RWPE2 (cell line): Measurements from ENCODE around the gene TMEM266.

Experiments used
- ATAC-seq: fragments of 200-7000 bp; cut with Tn5 transposase; 3 replicates; pipeline ENCODE4 v1.9.1; 2021; ENCODE audit warnings: low read depth
- DNase-seq: peaks from one replicate; pipeline ENCODE4 v3.0.0-alpha.2; 2020; ENCODE audit warnings: low spot score
- H3K27ac ChIP-seq: fragments of 450-650 bp; 2 replicates; pipeline ENCODE4 v1.5.1; 2017; ENCODE audit warnings: mild to moderate bottlenecking; ENCODE audit not compliant: poor library complexity, severe bottlenecking
- H3K27me3 ChIP-seq: fragments of 250-450 bp; sonication (Bioruptor Pico); 2 replicates; pipeline ENCODE4 v1.5.1; 2021; ENCODE audit warnings: mild to moderate bottlenecking, moderate library complexity; ENCODE audit not compliant: insufficient read depth, poor library complexity, severe bottlenecking
- H3K36me3 ChIP-seq: fragments of 250-450 bp; sonication (Bioruptor Pico); 2 replicates; pipeline ENCODE4 v1.5.1; 2020; ENCODE audit warnings: low read depth, mild to moderate bottlenecking, moderate library complexity
- H3K4me1 ChIP-seq: fragments of 250-450 bp; sonication (Bioruptor Pico); 2 replicates; pipeline ENCODE4 v1.5.1; 2021; ENCODE audit warnings: mild to moderate bottlenecking, moderate library complexity; ENCODE audit not compliant: insufficient read depth, poor library complexity, severe bottlenecking
- H3K4me3 ChIP-seq: fragments of 250-450 bp; sonication (Bioruptor Pico); 2 replicates; pipeline ENCODE4 v1.5.1; 2021; ENCODE audit warnings: mild to moderate bottlenecking, moderate library complexity; ENCODE audit not compliant: severe bottlenecking
- H3K9me3 ChIP-seq: fragments of 250-450 bp; sonication (Bioruptor Pico); 2 replicates; pipeline ENCODE4 v1.5.1; 2021; ENCODE audit warnings: mild to moderate bottlenecking, moderate library complexity; ENCODE audit not compliant: severe bottlenecking
- CTCF ChIP-seq: fragments of 450-650 bp; IDR thresholded peaks from one replicate; pipeline ENCODE4 v1.5.1; 2017; ENCODE audit warnings: mild to moderate bottlenecking, moderate library complexity; ENCODE audit not compliant: poor library complexity, severe bottlenecking

Gene TMEM266

GRCh38 chr15:76061700-76062099 is 1.9 kb downstream of the TMEM266 start:
- Histone ChIP-seq H3K4me3 (no peak overlapping the region), H3K4me1 (peaks cover 3% of the 10 kb centered on the region), H3K9me3 (no peaks in the 10 kb centered on the region), H3K36me3 (no peaks in the 10 kb centered on the region), H3K27me3 (peaks cover 53% of the 10 kb centered on the region), H3K27ac (no peak overlapping the region)
- no peak for TF ChIP-seq CTCF
- DNase-seq: no peak
- ATAC-seq: no peak

- ATAC-seq (no peak), DNase-seq (no peak)
- H3K27ac ChIP-seq: no peak overlapping the region
- no peaks in the 10 kb centered on the region for H3K9me3 ChIP-seq
- no peaks in the 10 kb centered on the region for H3K4me1 ChIP-seq
- no peak for TF ChIP-seq CTCF
- H3K36me3 ChIP-seq: no peaks in the 10 kb centered on the region
- H3K27me3 ChIP-seq: peaks cover 53% of the 10 kb centered on the region
- no peak overlapping the region for H3K4me3 ChIP-seq
These were observed 2.5 kb downstream of the TMEM266 start for GRCh38 chr15:76062286-76062685.

- Histone ChIP-seq H3K27me3 (peaks cover 40% of the 10 kb centered on the region), H3K4me1 (no peaks in the 10 kb centered on the region), H3K36me3 (no peaks in the 10 kb centered on the region), H3K4me3 (no peak overlapping the region), H3K9me3 (no peaks in the 10 kb centered on the region), H3K27ac (no peak overlapping the region)
- DNase-seq (no peak), ATAC-seq (no peak)
- TF ChIP-seq CTCF: no peak
These were observed 4.6 kb downstream of the TMEM266 start for GRCh38 chr15:76064375-76064774.

- Histone ChIP-seq H3K9me3 (no peaks in the 10 kb centered on the region), H3K4me3 (no peak overlapping the region), H3K27ac (no peak overlapping the region), H3K36me3 (no peaks in the 10 kb centered on the region), H3K4me1 (no peaks in the 10 kb centered on the region), H3K27me3 (peaks cover 37% of the 10 kb centered on the region)
- DNase-seq (no peak), ATAC-seq (no peak)
- no peak for TF ChIP-seq CTCF
These were observed 5.5 kb downstream of the TMEM266 start for GRCh38 chr15:76065245-76065644.

- H3K9me3 ChIP-seq: no peaks in the 10 kb centered on the region
- DNase-seq (no peak), ATAC-seq (no peak)
- peaks cover 32% of the 10 kb centered on the region for H3K27me3 ChIP-seq
- H3K4me1 ChIP-seq: no peaks in the 10 kb centered on the region
- no peak for TF ChIP-seq CTCF
- no peaks in the 10 kb centered on the region for H3K36me3 ChIP-seq
- H3K4me3 ChIP-seq: no peak overlapping the region
- no peak overlapping the region for H3K27ac ChIP-seq
These were observed 6.0 kb downstream of the TMEM266 start for GRCh38 chr15:76065793-76066192.
